ENCODE measurements around the gene SORCS2. TPM values are rescaled to one million over a fixed set of nuclear protein-coding genes. Genes with fewer than 3 reads are reported as not detected.

SORCS2 gene
- total RNA-seq, 2 experiments from 2014 or later = 0.07 to 0.15 TPM

DNA sequence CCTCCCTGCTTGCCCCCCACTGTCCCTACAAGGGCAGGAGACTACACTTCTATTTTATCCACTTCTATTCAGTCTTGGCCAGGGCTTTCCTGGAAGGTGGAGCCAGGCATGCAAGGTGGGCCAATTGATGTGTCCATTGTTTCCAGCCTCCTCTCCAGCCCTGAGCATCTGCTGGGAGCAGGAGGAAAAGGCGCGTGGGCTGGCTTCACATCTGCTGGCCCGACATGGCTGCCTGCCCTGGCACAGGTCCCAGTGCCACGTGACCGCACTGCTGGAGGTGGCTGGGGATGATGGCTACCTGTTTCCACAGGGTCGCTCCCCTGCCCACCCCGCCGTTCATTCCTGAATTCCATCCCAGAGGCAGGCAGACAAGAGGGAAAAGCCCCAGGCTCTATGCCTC lies 499.6 kb downstream of the SORCS2 start:
- no peaks in the 10 kb centered on the region for H3K27me3 Mint-ChIP-seq (ENCODE audit: low read depth)
- no peaks in the 10 kb centered on the region for H3K36me3 Mint-ChIP-seq (ENCODE audit: low read depth)
- H3K27ac Mint-ChIP-seq = no peak overlapping the region
- intact Hi-C loops (cut with micrococcal nuclease) = no loop called here
- no peaks in the 10 kb centered on the region for H3K4me1 Mint-ChIP-seq (ENCODE audit: low read depth)
- no peaks in the 10 kb centered on the region for H3K9me3 Mint-ChIP-seq
- DNase-seq = no peak
- CTCF ChIA-PET = interaction anchor here (1.4 kb wide), 1 partner anchor 28 kb away, joined by 5 read pairs; no protein-coding TSS in a partner anchor
- H3K4me3 Mint-ChIP-seq = no peak overlapping the region

DNA sequence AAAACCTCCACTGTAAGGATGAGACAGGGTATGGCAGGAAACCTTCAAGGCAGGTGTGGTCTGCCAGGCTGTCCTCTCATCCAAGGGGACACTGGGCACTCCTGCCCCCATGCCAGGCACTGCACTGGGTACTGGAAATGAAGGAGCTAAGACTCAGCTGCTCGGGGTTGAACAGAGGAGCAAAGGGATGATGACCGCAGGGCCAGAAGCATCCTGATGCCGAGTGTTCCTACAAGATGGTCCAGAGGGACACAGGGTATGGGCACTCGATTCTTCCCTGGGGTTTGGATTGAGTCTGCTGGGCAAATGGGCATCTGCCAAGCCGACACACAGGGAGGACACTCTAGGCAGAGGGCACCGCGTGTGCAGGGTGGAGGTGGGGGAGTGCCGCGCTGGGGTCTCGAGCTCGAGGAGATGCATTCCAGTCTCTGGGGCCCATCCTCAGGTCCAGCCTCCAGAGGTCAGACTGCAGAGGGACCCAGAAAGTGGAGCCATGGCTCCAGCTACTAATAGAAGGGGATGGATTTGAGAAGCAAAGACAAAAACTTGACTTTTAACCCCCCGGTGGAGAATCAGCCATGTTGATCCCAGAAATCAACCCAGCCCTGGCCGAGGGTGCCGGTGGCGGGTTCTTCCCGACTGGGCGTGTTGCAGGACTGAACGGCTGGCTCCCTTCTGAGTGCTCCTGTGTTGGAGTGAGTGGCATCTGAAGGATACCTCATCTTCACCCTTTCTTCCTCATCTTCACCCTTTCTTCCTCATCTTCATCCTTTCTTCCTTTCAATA lies 500.3 kb downstream of the SORCS2 start:
- no peaks in the 10 kb centered on the region for H3K27me3 Mint-ChIP-seq (ENCODE audit: low read depth)
- no peak overlapping the region for H3K27ac Mint-ChIP-seq
- intact Hi-C loops (cut with micrococcal nuclease) = no loop called here
- H3K4me1 Mint-ChIP-seq (ENCODE audit: low read depth) = no peaks in the 10 kb centered on the region
- H3K9me3 Mint-ChIP-seq = no peaks in the 10 kb centered on the region
- H3K4me3 Mint-ChIP-seq = no peak overlapping the region
- no peak for DNase-seq
- no peaks in the 10 kb centered on the region for H3K36me3 Mint-ChIP-seq (ENCODE audit: low read depth)
- CTCF ChIA-PET = interaction anchor here (1.4 kb wide), 1 partner anchor 27 kb away, joined by 5 read pairs; no protein-coding TSS in a partner anchor

DNA sequence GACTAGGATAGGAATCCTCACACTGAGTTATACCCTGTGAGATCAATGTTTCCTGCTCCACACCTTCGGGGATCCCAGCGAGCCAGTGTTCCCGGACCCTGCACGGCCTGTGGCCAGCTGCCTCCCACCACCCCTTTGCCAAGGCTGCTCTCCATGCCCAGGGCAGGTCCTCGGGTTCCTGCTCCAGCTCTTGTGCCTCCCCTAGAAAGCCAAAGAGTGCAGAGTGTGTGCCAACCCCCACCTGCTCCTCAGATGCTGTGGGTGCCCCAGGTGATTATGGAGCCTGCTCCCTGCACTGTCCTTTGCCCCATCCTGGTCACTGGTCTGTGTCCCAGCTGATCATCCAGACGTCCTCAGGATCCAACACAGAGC lies 500.9 kb downstream of the SORCS2 start:
- DNase-seq = no peak
- H3K4me1 Mint-ChIP-seq (ENCODE audit: low read depth) = no peaks in the 10 kb centered on the region
- H3K27ac Mint-ChIP-seq = no peak overlapping the region
- intact Hi-C loops (cut with micrococcal nuclease) = no loop called here
- no peak overlapping the region for H3K4me3 Mint-ChIP-seq
- CTCF ChIA-PET = interaction anchor here (1.4 kb wide), 1 partner anchor 27 kb away, joined by 5 read pairs; no protein-coding TSS in a partner anchor
- no peaks in the 10 kb centered on the region for H3K27me3 Mint-ChIP-seq (ENCODE audit: low read depth)
- H3K36me3 Mint-ChIP-seq (ENCODE audit: low read depth) = no peaks in the 10 kb centered on the region
- no peaks in the 10 kb centered on the region for H3K9me3 Mint-ChIP-seq

DNA sequence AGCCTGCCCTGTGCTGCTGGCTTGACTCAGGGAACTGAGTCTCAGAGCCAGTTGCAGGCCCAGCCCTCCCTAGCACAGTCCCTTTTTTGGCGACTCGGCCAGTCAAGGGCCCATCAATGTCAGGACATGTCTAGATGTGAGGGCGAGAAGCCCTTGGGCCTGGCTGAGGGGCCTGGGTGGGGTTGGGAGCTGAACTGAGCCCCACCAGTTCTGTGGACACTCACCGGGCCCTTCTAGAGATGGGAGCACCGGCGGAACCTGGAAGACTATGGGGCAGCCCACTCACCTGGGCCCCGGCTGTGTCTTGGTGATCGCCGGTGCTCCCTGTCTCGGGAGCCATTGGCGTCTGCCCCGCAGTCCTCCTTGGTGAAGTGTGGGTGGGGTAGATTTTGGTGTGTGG lies 501.4 kb downstream of the SORCS2 start:
- no peaks in the 10 kb centered on the region for H3K36me3 Mint-ChIP-seq (ENCODE audit: low read depth)
- H3K4me1 Mint-ChIP-seq (ENCODE audit: low read depth) = no peaks in the 10 kb centered on the region
- DNase-seq = no peak
- no peaks in the 10 kb centered on the region for H3K9me3 Mint-ChIP-seq
- intact Hi-C loops (cut with micrococcal nuclease) = no loop called here
- CTCF ChIA-PET = no interaction called here
- no peak overlapping the region for H3K27ac Mint-ChIP-seq
- H3K27me3 Mint-ChIP-seq (ENCODE audit: low read depth) = peaks cover 3% of the 10 kb centered on the region
- H3K4me3 Mint-ChIP-seq = no peak overlapping the region

GRCh38 chr4:7694324-7694723 lies 502.0 kb downstream of the SORCS2 start:
- H3K27ac Mint-ChIP-seq = no peak overlapping the region
- H3K36me3 Mint-ChIP-seq (ENCODE audit: low read depth) = no peaks in the 10 kb centered on the region
- intact Hi-C loops (cut with micrococcal nuclease) = no loop called here
- no peak overlapping the region for H3K4me3 Mint-ChIP-seq
- H3K4me1 Mint-ChIP-seq (ENCODE audit: low read depth) = no peaks in the 10 kb centered on the region
- no peaks in the 10 kb centered on the region for H3K9me3 Mint-ChIP-seq
- peaks cover 4% of the 10 kb centered on the region for H3K27me3 Mint-ChIP-seq (ENCODE audit: low read depth)
- DNase-seq = no peak
- CTCF ChIA-PET = no interaction called here

- no peak for DNase-seq
- Mint-ChIP-seq H3K4me1 (ENCODE audit: low read depth) (peaks cover 2% of the 10 kb centered on the region), H3K4me3 (no peak overlapping the region), H3K27ac (no peak overlapping the region), H3K9me3 (no peaks in the 10 kb centered on the region), H3K36me3 (ENCODE audit: low read depth) (no peaks in the 10 kb centered on the region), H3K27me3 (ENCODE audit: low read depth) (peaks cover 4% of the 10 kb centered on the region)
- intact Hi-C loops (cut with micrococcal nuclease) = no loop called here
- CTCF ChIA-PET = no interaction called here
These were observed 505.0 kb downstream of the SORCS2 start for GRCh38 chr4:7697343-7697742.

DNA sequence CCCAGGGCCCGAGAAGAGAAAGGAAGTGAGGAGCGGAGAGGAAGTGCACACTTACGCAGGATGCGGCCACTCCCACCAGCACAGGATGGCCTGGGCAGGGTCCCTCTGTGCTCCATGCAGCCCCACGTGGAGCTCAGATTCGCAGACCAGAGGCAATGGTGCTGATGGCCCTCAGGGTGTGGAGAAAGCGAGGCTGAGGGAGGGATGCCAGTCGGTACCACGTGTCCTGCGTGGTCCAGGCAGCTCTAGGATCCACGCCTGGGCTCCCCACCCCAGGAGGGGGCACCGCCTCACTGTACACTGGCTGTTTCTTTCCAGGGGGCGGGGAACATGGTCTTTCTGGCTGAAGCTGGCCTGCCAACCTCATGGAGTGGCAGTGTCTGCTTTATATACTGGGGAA lies 505.5 kb downstream of the SORCS2 start:
- CTCF ChIA-PET = interaction anchor here (0.6 kb wide), 1 partner anchor 21 kb away, joined by 3 read pairs; no protein-coding TSS in a partner anchor
- H3K36me3 Mint-ChIP-seq (ENCODE audit: low read depth) = no peaks in the 10 kb centered on the region
- DNase-seq = no peak
- H3K4me1 Mint-ChIP-seq (ENCODE audit: low read depth) = peaks cover 2% of the 10 kb centered on the region
- H3K27ac Mint-ChIP-seq = no peak overlapping the region
- H3K9me3 Mint-ChIP-seq = no peaks in the 10 kb centered on the region
- peaks cover 4% of the 10 kb centered on the region for H3K27me3 Mint-ChIP-seq (ENCODE audit: low read depth)
- intact Hi-C loops (cut with micrococcal nuclease) = no loop called here
- no peak overlapping the region for H3K4me3 Mint-ChIP-seq

GRCh38 chr4:7698584-7698983 lies 506.2 kb downstream of the SORCS2 start:
- peaks cover 4% of the 10 kb centered on the region for H3K27me3 Mint-ChIP-seq (ENCODE audit: low read depth)
- intact Hi-C loops (cut with micrococcal nuclease) = no loop called here
- CTCF ChIA-PET = interaction anchor here (0.6 kb wide), 1 partner anchor 22 kb away, joined by 3 read pairs; no protein-coding TSS in a partner anchor
- no peaks in the 10 kb centered on the region for H3K36me3 Mint-ChIP-seq (ENCODE audit: low read depth)
- H3K9me3 Mint-ChIP-seq = no peaks in the 10 kb centered on the region
- no peak for DNase-seq
- H3K4me3 Mint-ChIP-seq = no peak overlapping the region
- peaks cover 4% of the 10 kb centered on the region for H3K4me1 Mint-ChIP-seq (ENCODE audit: low read depth)
- H3K27ac Mint-ChIP-seq = no peak overlapping the region

DNA sequence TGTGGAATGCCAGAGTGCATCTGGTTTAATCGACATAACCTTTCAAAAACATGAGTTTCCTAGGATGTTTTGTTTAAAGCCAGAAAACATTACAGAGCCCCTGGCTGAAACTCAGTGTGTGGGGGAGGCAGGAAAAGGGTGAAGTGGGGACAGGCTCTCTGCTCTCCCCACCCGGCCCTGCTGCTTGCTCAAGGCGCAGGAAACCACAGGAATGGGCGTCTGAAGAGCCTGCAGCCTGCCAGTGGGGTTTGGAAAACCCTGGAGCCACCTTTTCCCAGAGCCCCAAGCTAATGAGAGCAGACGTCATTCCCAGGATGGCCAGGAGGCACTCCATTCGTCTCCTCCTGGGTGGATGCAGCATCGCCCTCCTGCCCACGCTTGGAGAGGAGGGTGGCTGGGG lies 506.7 kb downstream of the SORCS2 start:
- intact Hi-C loops (cut with micrococcal nuclease) = no loop called here
- H3K9me3 Mint-ChIP-seq = no peaks in the 10 kb centered on the region
- no peaks in the 10 kb centered on the region for H3K36me3 Mint-ChIP-seq (ENCODE audit: low read depth)
- peaks cover 4% of the 10 kb centered on the region for H3K4me1 Mint-ChIP-seq (ENCODE audit: low read depth)
- CTCF ChIA-PET = no interaction called here
- no peak overlapping the region for H3K4me3 Mint-ChIP-seq
- H3K27ac Mint-ChIP-seq = no peak overlapping the region
- no peak for DNase-seq
- peaks cover 4% of the 10 kb centered on the region for H3K27me3 Mint-ChIP-seq (ENCODE audit: low read depth)

GRCh38 chr4:7699825-7700224 lies 507.5 kb downstream of the SORCS2 start:
- Mint-ChIP-seq H3K27me3 (ENCODE audit: low read depth) (peaks cover 4% of the 10 kb centered on the region), H3K27ac (no peak overlapping the region)

DNA sequence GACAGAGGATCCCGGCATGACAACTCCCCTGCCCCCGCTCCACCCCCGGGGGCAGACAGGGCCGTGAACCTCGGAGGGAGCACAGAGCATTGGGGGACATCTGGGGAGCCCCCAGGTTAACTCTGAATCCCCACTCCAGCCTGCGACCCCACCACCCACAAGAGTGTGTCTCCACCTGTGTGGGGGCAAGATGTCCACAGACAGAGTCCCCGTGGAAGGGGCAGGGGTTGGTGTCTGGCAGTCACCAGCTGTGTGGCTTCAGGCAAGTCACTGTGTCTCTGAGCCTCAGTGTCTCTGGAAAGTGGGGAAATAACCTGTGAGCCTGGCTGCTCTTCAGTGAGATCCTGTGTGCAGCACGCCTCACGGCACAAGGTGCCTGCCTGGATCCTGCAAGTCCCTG lies 508.3 kb downstream of the SORCS2 start:
- no peak for DNase-seq

More at GRCh38 chr4:7699825-7700224, 507.5 kb downstream of the SORCS2 start:
- H3K36me3 Mint-ChIP-seq (ENCODE audit: low read depth) = no peaks in the 10 kb centered on the region
- DNase-seq = no peak
- no peaks in the 10 kb centered on the region for H3K9me3 Mint-ChIP-seq
- intact Hi-C loops (cut with micrococcal nuclease) = no loop called here
- H3K4me3 Mint-ChIP-seq = no peak overlapping the region
- peaks cover 4% of the 10 kb centered on the region for H3K4me1 Mint-ChIP-seq (ENCODE audit: low read depth)
- CTCF ChIA-PET = no interaction called here

DNA sequence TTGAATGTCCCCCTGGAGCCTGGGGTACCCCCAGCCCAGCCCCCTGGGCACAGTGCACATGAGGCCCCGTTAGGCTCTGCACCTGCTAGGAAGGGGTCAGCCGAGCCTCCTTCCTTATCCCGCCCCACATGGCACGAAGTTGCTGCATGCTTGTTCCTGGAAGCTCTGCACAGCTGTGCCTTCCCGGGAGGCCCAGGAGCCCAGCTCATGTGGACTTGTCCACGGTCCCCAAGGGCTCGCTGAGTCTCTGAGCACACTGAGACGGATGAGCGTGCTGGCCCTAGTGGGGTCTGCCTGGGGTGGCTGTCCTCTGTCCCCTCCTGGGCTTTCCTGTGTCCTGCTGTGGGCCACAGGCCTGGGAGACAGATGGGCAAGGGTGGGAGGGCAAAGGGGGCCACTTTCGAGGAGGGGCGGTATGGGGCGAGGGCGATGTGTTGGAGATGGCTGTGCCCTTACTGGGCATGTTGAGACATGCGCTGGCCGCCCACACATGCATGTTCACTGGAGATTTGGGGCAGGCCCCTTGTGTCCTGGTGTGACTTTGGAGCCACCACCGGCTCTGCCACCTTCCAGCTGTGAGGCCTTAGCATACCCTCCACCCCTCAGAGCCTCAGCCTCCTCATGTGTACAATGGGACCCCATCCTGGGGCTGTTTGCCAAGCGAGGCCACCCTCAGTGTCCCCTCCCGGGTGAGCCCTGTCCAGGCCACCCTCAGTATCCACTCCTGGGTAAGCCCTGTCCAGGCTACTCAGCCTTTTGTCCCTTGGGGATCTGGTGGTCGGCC lies 509.7 kb downstream of the SORCS2 start:
- CTCF ChIA-PET = no interaction called here

More for the DNA sequence above, 508.3 kb downstream of the SORCS2 start:
- no peak overlapping the region for H3K4me3 Mint-ChIP-seq
- peaks cover 4% of the 10 kb centered on the region for H3K27me3 Mint-ChIP-seq (ENCODE audit: low read depth)
- no peak overlapping the region for H3K27ac Mint-ChIP-seq
- no peaks in the 10 kb centered on the region for H3K9me3 Mint-ChIP-seq
- intact Hi-C loops (cut with micrococcal nuclease) = no loop called here
- H3K36me3 Mint-ChIP-seq (ENCODE audit: low read depth) = no peaks in the 10 kb centered on the region
- CTCF ChIA-PET = no interaction called here
- peaks cover 4% of the 10 kb centered on the region for H3K4me1 Mint-ChIP-seq (ENCODE audit: low read depth)

DNA sequence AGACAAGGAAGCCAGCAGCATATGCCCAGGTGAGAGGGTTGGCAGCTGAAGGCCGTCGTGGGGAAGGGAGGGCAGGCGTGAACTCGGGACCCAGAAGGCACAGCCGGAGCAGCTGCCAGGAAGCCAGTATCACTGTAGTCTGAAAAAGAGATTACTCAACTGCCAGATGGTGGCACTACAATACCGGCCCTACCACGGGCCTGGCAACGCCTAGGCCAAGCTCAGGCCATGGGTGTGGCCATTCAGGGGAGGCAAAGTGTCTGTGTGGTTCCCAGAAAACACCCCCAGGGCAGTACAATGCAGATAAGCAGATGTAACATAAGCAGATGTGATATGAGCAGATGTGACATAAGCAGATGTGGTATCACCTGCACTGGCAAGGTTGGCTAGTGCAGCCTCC lies 511.4 kb downstream of the SORCS2 start:
- Mint-ChIP-seq H3K36me3 (ENCODE audit: low read depth) (no peaks in the 10 kb centered on the region), H3K4me3 (no peak overlapping the region), H3K27ac (no peak overlapping the region)

More for the DNA sequence above, 509.7 kb downstream of the SORCS2 start:
- DNase-seq = peak; percentile 41
- no peaks in the 10 kb centered on the region for H3K36me3 Mint-ChIP-seq (ENCODE audit: low read depth)
- peaks cover 4% of the 10 kb centered on the region for H3K4me1 Mint-ChIP-seq (ENCODE audit: low read depth)
- H3K4me3 Mint-ChIP-seq = no peak overlapping the region
- intact Hi-C loops (cut with micrococcal nuclease) = no loop called here
- H3K9me3 Mint-ChIP-seq = no peaks in the 10 kb centered on the region
- peak overlapping the region; percentile 53 for H3K27ac Mint-ChIP-seq
- H3K27me3 Mint-ChIP-seq (ENCODE audit: low read depth) = peaks cover 4% of the 10 kb centered on the region

More for the DNA sequence above, 511.4 kb downstream of the SORCS2 start:
- Mint-ChIP-seq H3K27me3 (ENCODE audit: low read depth) (peaks cover 2% of the 10 kb centered on the region), H3K4me1 (ENCODE audit: low read depth) (peaks cover 4% of the 10 kb centered on the region), H3K9me3 (no peaks in the 10 kb centered on the region)
- no peak for DNase-seq
- CTCF ChIA-PET = no interaction called here
- intact Hi-C loops (cut with micrococcal nuclease) = no loop called here
